NCI-H187 (cell line): Measurements from ENCODE around the gene SEMA6C.

ENCODE experiments used
- DNase-seq, 2 experiments: peaks; one replicate each; lab custom pipeline; 2025; lab: John Stamatoyannopoulos, UW

Gene SEMA6C

DNA sequence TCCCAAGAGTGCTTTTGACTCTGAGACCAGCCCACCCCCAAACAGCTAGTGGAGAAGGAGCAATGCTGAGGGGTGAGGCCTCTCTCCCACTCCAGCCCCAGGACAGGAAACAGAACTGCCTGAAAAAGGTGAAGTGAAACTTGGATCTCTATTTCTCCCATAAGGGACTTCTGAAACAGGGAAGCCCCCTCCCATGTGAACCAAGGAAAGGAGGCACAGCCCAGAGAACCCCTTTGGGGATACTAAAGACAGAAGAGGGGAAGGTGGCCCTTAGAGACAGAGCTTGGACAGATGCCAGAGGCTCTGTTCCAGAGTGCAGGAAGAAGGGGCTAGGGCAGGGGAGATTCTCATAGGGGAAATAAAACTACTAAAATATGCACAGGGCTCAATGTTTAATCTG lies 12.9 kb upstream of the SEMA6C start:
- no peak for DNase-seq

- no peak for DNase-seq
These were observed 12.4 kb upstream of the SEMA6C start for GRCh38 chr1:151158751-151159251.

GRCh38 chr1:151158326-151158725 lies 11.9 kb upstream of the SEMA6C start:
- DNase-seq = no peak

GRCh38 chr1:151157067-151157531 lies 10.7 kb upstream of the SEMA6C start:
- no peak for DNase-seq

- no peak for DNase-seq
These were observed 10.0 kb upstream of the SEMA6C start, which contains the start of gene TNFAIP8L2 for GRCh38 chr1:151156515-151156819. Gene TNFAIP8L2 (plus strand): TSS chr1:151156649. CDS start chr1:151158698, 2,049 bp downstream.

- no peak for DNase-seq
These were observed 1.2 kb upstream of the SEMA6C start for GRCh38 chr1:151147665-151148064.

DNA sequence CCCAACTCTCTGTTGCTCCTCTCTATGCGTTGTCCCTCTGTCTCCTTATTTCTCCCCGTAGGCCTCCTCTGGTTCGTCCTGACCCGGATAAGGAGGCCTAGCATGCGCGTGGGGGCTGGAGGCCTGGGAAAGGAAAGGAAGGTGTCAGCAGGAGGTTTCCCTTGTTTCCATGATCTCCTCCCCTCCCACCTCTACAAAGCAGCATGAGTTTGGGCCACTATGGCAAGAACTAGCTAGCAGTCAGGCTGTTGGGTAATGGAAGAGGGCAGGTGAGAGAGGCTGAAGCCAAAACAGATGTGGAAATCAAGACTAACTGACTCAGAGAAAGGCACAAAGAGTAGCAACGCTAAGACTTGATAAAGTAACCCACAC lies 687 bp upstream of the SEMA6C start:
- DNase-seq = no peak

DNA sequence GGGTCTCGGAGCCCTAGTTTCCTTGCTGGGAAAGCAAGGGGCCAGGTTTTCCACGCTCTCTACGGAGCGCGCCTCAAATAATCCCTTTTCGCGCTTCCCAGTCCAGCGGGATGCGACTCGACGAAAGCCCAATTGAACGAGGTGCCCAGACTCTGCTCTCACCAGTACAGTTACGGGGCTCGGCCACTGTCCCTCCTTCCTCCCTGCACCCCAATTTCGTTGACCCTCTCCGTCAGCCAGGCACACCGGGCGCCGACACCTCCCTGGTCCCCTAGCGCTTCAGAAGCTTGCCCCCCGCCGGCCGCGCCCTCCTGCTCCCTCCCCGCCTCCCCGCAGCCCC lies 389 bp downstream of the SEMA6C start:
- no peak for DNase-seq

DNA sequence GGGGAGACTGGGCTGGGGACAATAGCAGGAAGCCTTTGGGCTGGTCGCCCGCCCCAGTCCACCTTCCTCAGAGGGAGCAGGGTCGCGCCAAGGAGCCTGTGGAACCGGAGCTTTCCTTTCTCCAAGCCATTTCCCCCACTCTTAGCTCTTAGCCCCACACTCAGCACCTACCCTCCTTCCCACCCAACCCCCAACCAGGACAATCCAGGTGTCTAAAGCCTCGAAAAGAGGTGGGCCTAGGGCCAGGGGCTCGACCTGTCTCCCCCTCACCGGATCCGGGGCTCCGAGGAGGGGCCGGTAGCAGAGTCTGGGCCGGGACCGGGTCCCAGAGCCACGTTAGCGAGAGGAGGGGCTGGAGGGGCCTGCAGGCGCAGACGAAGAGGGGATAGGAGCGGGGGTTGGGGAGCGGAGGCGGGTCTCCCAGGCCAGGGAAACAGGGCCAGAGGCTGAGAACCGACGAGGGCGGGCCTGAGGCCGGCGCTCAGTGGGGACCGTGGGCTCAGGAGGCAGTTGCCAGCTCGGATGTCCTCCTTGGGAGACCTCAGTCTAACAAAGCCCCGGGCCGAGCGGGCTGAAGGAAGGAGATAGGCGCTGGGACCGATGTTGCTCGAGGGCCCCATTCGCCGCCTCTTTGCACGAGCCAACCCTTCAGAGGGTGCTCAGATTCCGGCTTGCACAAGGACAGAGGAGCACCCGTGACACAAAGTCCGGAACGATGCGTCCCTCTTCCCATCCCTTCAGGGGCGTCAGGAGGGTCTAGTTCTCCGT lies 943 bp downstream of the SEMA6C start:
- no peak for DNase-seq

DNA sequence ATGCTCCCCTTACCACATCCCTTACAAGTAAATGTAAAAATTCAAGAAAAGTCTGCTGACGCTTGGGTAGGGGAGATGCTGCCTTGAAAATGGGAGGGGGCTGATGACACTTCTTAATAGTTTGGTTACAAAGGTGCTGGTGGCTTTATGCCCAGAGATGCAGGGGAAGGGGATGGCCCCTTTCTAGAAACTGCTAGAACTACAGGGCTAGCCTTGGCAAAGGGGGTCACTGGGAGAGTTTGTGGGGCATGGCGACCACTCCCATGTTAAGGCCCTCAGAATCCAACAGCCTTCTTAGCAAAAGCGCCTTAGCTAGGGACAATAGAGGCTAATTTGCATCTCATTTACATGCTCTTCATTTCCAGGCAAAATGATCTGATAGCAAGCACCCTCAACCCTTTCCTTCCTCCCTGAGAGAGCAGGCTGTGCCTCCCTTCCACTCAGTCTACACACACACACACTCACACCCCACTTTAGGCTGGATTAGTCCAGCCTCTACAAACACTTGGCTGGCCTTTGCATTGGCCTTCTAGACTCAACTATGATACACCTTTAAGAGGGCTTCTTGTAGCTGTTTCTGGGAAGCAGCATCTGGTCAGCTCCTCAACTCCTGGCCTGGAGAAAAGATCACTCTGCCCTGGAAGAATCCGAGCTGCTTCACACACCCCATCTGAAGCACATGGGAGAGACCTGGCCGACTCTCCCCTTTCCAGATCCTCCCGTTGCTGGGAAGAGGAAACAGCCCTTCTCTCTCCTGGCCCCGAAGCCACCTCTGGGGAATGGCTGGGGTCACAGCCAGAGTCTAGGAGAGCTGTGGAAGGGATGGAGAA lies 1.7 kb downstream of the SEMA6C start:
- DNase-seq = no peak

DNA sequence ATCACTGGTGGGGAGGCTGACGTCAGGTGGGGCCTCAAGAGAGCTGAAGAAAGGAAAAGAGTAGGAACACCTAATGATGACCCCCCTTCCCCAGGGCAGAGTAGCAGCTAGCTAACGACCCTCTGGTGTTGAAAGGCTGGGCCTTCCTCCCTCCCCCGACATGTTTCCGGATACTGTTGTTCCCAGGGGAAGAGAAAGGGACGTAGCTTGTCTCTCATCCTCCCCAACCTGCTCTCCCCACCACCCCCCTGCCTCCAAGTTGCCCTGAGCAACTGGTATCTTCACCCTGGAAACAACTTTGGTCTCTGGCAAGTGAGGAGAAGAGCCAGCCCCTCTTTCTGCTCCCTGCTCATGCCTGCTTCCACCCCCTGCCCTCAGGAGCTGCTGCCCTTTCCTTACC lies 2.4 kb downstream of the SEMA6C start:
- no peak for DNase-seq

- DNase-seq = no peak
These were observed 3.4 kb downstream of the SEMA6C start for GRCh38 chr1:151143057-151143435.

DNA sequence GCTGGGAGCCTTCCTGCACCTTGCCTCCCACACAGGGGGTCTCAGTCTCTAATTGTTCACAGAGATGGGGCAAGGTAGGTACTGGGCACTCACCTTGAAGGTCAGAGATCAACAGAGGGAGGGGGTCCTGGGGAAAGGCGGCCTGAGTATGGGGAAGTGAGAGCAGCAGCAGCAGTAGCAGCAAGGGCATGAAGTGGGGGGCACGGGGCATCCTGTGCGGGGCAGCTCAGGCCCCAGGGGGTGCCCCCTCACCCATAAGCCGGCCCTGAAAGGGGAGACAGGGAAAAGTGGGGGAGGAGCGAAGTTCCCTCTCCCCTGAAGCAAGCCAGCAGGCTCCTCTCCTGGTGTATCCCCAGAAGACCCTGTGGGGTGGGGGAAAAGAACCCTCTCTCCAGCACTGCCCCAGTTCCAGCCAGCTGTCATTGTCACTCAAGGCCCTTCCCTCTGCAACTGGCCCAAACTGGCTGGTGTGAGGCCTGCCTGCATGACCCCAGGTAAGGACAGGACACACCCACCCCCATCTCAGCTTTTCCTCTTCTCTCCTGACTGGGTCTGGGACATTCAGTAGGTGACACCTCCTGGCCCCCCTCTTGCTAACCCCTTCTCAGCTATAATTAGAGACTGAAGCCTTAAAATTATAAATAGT lies 3.9 kb downstream of the SEMA6C start:
- DNase-seq = no peak

GRCh38 chr1:151137789-151138188 lies 8.6 kb downstream of the SEMA6C start:
- DNase-seq = no peak

DNA sequence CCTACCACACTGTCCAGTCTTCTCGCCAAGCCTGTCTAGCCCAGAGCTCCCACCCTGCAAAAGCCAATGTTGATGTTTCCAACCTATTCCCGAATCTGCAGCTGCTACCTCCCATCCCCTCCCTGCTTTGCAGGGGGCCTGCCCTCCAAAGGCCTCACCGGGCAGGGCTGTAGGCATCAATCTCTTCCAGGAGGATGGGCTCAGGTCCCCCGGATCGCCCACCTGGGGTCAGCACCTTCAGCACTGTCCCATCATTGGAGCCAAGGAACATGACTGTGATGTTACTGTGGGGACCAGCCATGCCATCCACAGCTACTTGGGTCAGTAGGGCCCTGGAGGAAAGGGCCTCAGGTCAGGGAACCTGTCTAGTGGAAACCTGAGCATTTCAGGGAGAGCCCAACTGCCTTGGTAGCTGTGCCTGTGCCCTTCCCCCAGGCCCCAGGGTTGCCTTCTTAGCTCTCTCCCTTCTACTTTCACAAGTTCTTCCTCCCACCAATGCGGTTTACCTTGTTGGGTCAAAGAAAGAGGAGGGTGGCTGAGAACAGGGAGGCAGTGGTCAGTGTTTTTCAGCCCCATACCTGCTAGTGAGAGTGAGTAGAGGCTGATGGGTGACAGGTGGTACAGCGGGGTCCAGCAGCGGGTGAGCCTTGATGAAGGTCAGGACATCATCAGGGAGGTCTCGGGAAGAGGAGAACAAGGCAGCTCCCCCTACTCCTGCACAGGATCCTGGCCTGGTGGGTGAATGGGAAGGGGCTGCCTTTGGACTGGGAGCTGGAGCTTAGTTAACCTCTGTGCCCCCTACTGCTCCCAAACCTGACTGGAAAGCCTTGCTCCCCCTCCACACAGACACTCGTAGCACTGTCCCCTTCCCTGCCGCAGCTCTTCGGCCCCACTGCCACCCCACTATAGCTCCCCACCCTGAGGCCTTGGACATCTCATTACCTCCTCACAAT lies 10.7 kb downstream of the SEMA6C start:
- DNase-seq = no peak

- DNase-seq = no peak
These were observed 11.4 kb downstream of the SEMA6C start for GRCh38 chr1:151134991-151135390.

DNA sequence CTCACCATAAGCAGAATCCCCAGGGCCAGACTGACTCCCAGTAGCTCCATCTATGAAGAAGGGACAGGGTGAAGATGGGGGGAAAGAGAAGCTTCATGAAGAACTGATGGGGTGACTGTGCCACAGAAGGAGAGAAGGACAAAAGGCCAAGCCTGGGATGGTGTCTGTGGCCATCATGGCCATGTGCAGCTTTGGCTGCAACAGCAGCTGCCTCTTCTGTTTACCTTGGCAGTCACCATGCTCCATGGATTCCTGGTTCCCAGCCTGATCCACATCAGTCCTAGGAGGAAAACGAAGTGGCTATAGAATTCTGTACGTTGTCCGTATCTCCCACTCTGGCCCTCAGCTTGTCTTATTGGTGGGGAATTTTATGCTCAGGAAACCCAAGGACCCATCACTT lies 12.0 kb downstream of the SEMA6C start:
- DNase-seq = no peak

GRCh38 chr1:151133018-151133806 lies 13.2 kb downstream of the SEMA6C start:
- DNase-seq = no peak

- no peak for DNase-seq
These were observed 14.0 kb downstream of the SEMA6C start for GRCh38 chr1:151132335-151133017.

DNA sequence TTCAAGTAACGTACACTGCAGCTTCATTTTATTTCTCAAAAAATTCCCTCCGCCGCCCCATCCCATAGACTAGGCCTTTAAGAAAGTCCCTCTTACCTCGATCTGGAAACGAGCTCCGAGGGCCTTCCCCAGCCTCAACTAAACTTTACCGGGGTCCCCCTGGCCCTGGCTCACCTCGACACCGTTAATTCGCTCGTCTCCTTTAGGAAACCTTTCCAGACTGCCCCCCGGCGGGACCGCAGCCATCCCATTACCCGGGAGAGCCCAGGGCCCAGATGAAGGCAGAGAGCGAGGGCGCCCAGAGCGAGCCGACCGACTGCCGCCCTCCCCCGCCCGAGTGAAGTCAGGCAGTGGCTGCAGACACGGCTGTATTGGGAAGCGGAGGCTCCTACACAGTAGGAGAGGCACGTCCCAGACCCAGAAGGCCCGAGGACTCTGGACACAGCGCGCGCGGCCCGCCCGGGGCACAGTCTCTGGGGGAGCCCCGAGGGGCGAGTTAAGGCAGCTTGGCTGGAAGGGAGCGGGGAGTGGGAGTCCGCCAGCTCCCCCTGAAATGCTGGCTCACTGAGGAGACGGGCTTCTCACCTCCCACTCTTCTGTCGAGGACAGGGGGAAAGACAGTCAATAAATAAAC lies 14.6 kb downstream of the SEMA6C start:
- no peak for DNase-seq
